PC-9 (cell line): ENCODE measurements around the gene ALG11.

Experiments
- EZH2 ChIP-seq: fragments of 200-600 bp; sonication (generic); IDR thresholded peaks from 2 replicates; pipeline ENCODE4 v1.8.0; 2017; ENCODE audit warnings: antibody characterized with exemption, low read depth
- TF ChIP-seq, protein P1 (sequence below): fragments of 200-600 bp; sonication (generic); conservative IDR thresholded peaks from 2 replicates; pipeline ENCODE4 v1.6.1; 2017; ENCODE audit warnings: mixed run types, antibody characterized with exemption, mild to moderate bottlenecking, moderate library complexity

DNA sequence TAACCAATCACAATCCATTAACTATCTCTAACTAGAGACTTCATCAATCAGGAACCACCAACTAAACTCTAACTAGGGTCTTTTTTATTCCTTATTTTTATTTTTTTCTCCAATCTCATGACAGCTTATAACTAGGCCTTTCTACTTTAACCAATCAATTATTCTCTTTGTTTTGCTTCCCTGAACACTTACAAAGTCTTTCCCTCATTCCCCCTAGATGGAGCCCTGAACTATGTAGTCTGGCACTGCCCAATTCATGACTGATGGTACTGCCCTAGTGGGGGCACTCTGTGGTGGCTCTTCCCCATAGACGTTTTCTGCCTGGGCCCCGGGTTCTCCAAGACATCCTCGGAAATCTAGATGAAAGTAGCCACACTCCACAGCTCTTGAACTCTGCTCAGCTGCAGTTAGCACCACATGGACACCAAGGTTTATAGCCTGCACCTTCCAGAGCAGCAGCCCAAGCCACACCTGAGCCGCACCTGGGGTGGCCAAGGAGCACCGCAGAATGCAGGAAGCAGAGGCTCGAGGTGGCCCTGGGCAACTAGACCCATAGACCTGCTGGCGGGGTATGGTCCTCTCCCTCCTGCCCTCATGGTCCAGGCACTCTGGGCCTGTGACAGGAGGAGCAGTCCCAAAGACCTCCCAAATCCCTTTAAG lies 7.6 kb upstream of the ALG11 start:
- TF ChIP-seq, protein P1, sequence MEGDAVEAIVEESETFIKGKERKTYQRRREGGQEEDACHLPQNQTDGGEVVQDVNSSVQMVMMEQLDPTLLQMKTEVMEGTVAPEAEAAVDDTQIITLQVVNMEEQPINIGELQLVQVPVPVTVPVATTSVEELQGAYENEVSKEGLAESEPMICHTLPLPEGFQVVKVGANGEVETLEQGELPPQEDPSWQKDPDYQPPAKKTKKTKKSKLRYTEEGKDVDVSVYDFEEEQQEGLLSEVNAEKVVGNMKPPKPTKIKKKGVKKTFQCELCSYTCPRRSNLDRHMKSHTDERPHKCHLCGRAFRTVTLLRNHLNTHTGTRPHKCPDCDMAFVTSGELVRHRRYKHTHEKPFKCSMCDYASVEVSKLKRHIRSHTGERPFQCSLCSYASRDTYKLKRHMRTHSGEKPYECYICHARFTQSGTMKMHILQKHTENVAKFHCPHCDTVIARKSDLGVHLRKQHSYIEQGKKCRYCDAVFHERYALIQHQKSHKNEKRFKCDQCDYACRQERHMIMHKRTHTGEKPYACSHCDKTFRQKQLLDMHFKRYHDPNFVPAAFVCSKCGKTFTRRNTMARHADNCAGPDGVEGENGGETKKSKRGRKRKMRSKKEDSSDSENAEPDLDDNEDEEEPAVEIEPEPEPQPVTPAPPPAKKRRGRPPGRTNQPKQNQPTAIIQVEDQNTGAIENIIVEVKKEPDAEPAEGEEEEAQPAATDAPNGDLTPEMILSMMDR: no peak
- TF ChIP-seq EZH2: no peak
